NCI-H146 (cell line): Measurements from ENCODE around the gene INPP5J.
"Not testable (repeated sequence)": the region's sequence is repeated elsewhere in the genome, so short reads cannot be mapped to it uniquely, and the experiment has no call there.

Source experiments
- DNase-seq: peaks from one replicate; lab custom pipeline; 2025; lab: John Stamatoyannopoulos, UW

The INPP5J gene

GRCh38 chr22:31100762-31101525 lies 21.8 kb upstream of the INPP5J start:
- DNase-seq: no peak

GRCh38 chr22:31102441-31103081 lies 20.2 kb upstream of the INPP5J start:
- DNase-seq: no peak

GRCh38 chr22:31103111-31103510 lies 19.7 kb upstream of the INPP5J start:
- no peak for DNase-seq

- no peak for DNase-seq
Measured at GRCh38 chr22:31103899-31104694, 18.7 kb upstream of the INPP5J start.

GRCh38 chr22:31104869-31105268 lies 17.9 kb upstream of the INPP5J start:
- DNase-seq: no peak

GRCh38 chr22:31105282-31105929 lies 17.4 kb upstream of the INPP5J start:
- DNase-seq: no peak

GRCh38 chr22:31106001-31106571 lies 16.7 kb upstream of the INPP5J start:
- no peak for DNase-seq

- no peak for DNase-seq
Measured at GRCh38 chr22:31106731-31107177, 16.0 kb upstream of the INPP5J start.

- DNase-seq: peak; percentile 93
Measured at GRCh38 chr22:31107178-31107893, 15.4 kb upstream of the INPP5J start, which contains the start of gene SELENOM. SELENOM (minus strand) TSS chr22:31107568; CDS start chr22:31107505, 63 bp downstream.

GRCh38 chr22:31107894-31108218 lies 14.9 kb upstream of the INPP5J start:
- no peak for DNase-seq

- not testable (repeated sequence) for DNase-seq
Measured at GRCh38 chr22:31112547-31113091, 10.1 kb upstream of the INPP5J start.

- DNase-seq: no peak
Measured at GRCh38 chr22:31118046-31118820, 4.5 kb upstream of the INPP5J start.

- DNase-seq: no peak
Measured at GRCh38 chr22:31119026-31119717, 3.6 kb upstream of the INPP5J start.

- DNase-seq: no peak
Measured at GRCh38 chr22:31120230-31120629, 2.5 kb upstream of the INPP5J start.

GRCh38 chr22:31120642-31121041 lies 2.1 kb upstream of the INPP5J start:
- DNase-seq: no peak

GRCh38 chr22:31121403-31121802 lies 1.4 kb upstream of the INPP5J start:
- no peak for DNase-seq

- no peak for DNase-seq
Measured at GRCh38 chr22:31122196-31122531, 602 bp upstream of the INPP5J start.

GRCh38 chr22:31123292-31123602 lies 481 bp downstream of the INPP5J start:
- no peak for DNase-seq

GRCh38 chr22:31124290-31124689 lies 1.5 kb downstream of the INPP5J start:
- DNase-seq: no peak
